ENCODE measurements around the gene CD200R1. TPM values are rescaled to one million over a fixed set of nuclear protein-coding genes. Genes with fewer than 3 reads are reported as not detected.

Gene CD200R1
- total and polyA plus RNA-seq, 7 donors, result 0.06 to 0.79 (median 0.50) TPM

GRCh38 chr3:113002679-113003078, 27.8 kb upstream of the CD200R1 start:
- ATAC-seq (no peak), DNase-seq (no peak)
- Histone ChIP-seq H3K9me3 (no peaks in the 10 kb centered on the region), H3K27ac (no peak overlapping the region), H3K4me3 (no peak overlapping the region), H3K4me1 (no peaks in the 10 kb centered on the region), H3K36me3 (ENCODE audit: insufficient read depth in 1 of 2, low read depth in 1 of 2) (peaks cover 10 to 99% of the 10 kb centered on the region in 2 donors), H3K27me3 (ENCODE audit: insufficient read depth in 3 of 3, low read length in 2 of 3) (no peaks in the 10 kb centered on the region)
- TF ChIP-seq CTCF (IDR thresholded peaks at IDR 0.05), result no peak
- intact Hi-C loops (cut with DNase I), result no loop called here

DNA sequence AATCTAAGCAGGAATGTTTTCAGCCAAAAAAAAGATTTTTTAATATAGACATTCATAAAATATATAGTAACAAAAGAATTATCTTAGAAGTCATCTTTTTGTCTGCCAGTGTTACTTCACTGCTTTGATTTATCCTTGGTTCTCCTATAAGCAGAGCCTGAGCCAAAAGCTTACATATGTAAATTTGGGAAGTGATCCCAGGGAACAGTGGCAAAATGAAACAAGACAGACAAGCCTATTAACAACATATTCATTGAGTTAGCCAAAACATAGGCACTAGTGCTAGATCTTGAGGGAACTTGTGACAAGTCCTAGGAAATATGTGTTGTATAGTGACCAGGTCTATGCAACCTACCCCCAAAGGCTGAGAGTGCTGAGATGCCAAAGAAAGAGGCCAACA, 27.1 kb upstream of the CD200R1 start:
- intact Hi-C loops (cut with DNase I), result no loop called here
- no peak for TF ChIP-seq CTCF (IDR thresholded peaks at IDR 0.05)
- ATAC-seq (no peak), DNase-seq (no peak)
- no peaks in the 10 kb centered on the region for H3K9me3 ChIP-seq
- H3K36me3 ChIP-seq (ENCODE audit: insufficient read depth in 1 of 2, low read depth in 1 of 2), result peaks cover 10 to 99% of the 10 kb centered on the region in 2 donors
- H3K4me3 ChIP-seq, result no peak overlapping the region
- H3K4me1 ChIP-seq, result no peaks in the 10 kb centered on the region
- no peaks in the 10 kb centered on the region for H3K27me3 ChIP-seq (ENCODE audit: insufficient read depth in 3 of 3, low read length in 2 of 3)
- no peak overlapping the region for H3K27ac ChIP-seq

DNA sequence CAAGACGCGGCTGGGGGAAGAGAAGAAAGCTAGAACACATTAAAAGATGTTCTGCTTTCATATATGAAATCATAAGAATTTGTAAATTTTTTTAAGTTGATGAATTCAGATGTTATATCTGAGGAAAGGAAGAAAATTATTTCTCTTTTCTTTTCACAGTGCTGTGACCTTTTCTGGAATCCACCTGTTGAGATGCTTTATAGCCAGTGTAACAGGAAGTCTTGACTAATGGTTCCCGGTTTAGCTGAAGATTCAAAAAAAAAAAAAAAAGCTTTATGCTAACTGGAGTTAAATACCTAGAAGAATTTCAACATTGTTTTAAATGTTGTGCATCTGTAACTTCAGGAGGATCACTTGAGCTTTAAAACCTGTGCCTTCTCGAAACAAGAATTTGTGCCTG, 25.8 kb upstream of the CD200R1 start:
- Histone ChIP-seq H3K9me3 (no peaks in the 10 kb centered on the region), H3K36me3 (ENCODE audit: insufficient read depth in 1 of 2, low read depth in 1 of 2) (peaks cover 3 to 95% of the 10 kb centered on the region in 2 donors), H3K27ac (no peak overlapping the region), H3K4me1 (no peaks in the 10 kb centered on the region), H3K27me3 (ENCODE audit: insufficient read depth in 3 of 3, low read length in 2 of 3) (no peaks in the 10 kb centered on the region), H3K4me3 (no peak overlapping the region)
- intact Hi-C loops (cut with DNase I), result no loop called here
- DNase-seq (no peak), ATAC-seq (no peak)
- WGBS, 3 donors, result 75 to 81% (median 76%) methylated on average over 4 of the region's 4 CpGs
- no peak for TF ChIP-seq CTCF (IDR thresholded peaks at IDR 0.05)

DNA sequence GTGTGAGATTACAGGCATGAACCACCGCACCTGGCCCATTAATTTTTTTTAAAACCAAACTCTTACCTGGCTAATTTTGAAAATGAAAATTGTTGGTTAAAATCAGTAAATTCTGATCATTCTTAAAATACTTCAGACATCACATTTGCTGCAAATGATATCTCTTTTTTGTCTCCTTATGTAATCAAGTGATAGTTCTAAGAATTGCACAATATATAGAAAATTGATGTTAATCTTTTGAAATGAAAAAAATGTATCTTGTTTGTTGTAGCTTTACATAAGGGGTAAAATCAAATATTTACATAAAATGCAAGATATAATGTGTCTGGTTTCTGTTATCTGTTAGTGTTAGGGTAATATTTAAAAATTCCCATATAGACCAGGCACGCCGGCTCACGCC, 20.9 kb upstream of the CD200R1 start:
- Histone ChIP-seq H3K4me1 (peaks cover 13% of the 10 kb centered on the region), H3K4me3 (no peak overlapping the region), H3K27me3 (ENCODE audit: insufficient read depth in 3 of 3, low read length in 2 of 3) (no peaks in the 10 kb centered on the region), H3K36me3 (ENCODE audit: insufficient read depth in 1 of 2, low read depth in 1 of 2) (peaks cover 3 to 50% of the 10 kb centered on the region in 2 donors), H3K9me3 (no peaks in the 10 kb centered on the region), H3K27ac (no peak overlapping the region)
- ATAC-seq, result no peak
- 94 to 96% (median 95%) methylated on average over 4 of the region's 4 CpGs for WGBS, 3 donors
- intact Hi-C loops (cut with DNase I), result no loop called here
- no peak for TF ChIP-seq CTCF (IDR thresholded peaks at IDR 0.05)
- DNase-seq, result no peak

All from psoas muscle (tissue), 8 donors.